ENCODE data around the gene C5orf63.
"Not testable (repeated sequence)": the region's sequence is repeated elsewhere in the genome, so short reads cannot be mapped to it uniquely, and the experiment has no call there.

Gene C5orf63

GRCh38 chr5:127072861-127073846 lies at the start of gene C5orf63:
Gene C5orf63 (minus strand): TSS chr5:127073502. CDS start chr5:127058995, 14,507 bp downstream.
- DNase-seq: peak; percentile 33

GRCh38 chr5:127112347-127112864 lies 39.1 kb upstream of the C5orf63 start:
- DNase-seq: no peak

GRCh38 chr5:127111112-127111511 lies 37.8 kb upstream of the C5orf63 start:
- DNase-seq: no peak

- not testable (repeated sequence) for DNase-seq
Measured at GRCh38 chr5:127108624-127109260, 35.4 kb upstream of the C5orf63 start.

- no peak for DNase-seq
Measured at GRCh38 chr5:127101935-127102334, 28.6 kb upstream of the C5orf63 start.

GRCh38 chr5:127101533-127101932 lies 28.2 kb upstream of the C5orf63 start:
- DNase-seq: peak; percentile 23

GRCh38 chr5:127098241-127098640 lies 24.9 kb upstream of the C5orf63 start:
- no peak for DNase-seq

GRCh38 chr5:127097278-127097677 lies 24.0 kb upstream of the C5orf63 start:
- DNase-seq: no peak

- DNase-seq: no peak
Measured at GRCh38 chr5:127096328-127096993, 23.2 kb upstream of the C5orf63 start.

- no peak for DNase-seq
Measured at GRCh38 chr5:127094161-127094814, 21.0 kb upstream of the C5orf63 start.

- no peak for DNase-seq
Measured at GRCh38 chr5:127092690-127093089, 19.4 kb upstream of the C5orf63 start.

GRCh38 chr5:127089191-127089590 lies 15.9 kb upstream of the C5orf63 start:
- DNase-seq: no peak

GRCh38 chr5:127088251-127088650 lies 14.9 kb upstream of the C5orf63 start:
- no peak for DNase-seq

- DNase-seq: no peak
Measured at GRCh38 chr5:127086589-127086988, 13.3 kb upstream of the C5orf63 start.

- no peak for DNase-seq
Measured at GRCh38 chr5:127085796-127086195, 12.5 kb upstream of the C5orf63 start.

- no peak for DNase-seq
Measured at GRCh38 chr5:127085371-127085770, 12.1 kb upstream of the C5orf63 start.

- no peak for DNase-seq
Measured at GRCh38 chr5:127084656-127085055, 11.4 kb upstream of the C5orf63 start.

GRCh38 chr5:127083711-127084110 lies 10.4 kb upstream of the C5orf63 start:
- no peak for DNase-seq

GRCh38 chr5:127079994-127080491 lies 6.7 kb upstream of the C5orf63 start:
- no peak for DNase-seq

- no peak for DNase-seq
Measured at GRCh38 chr5:127077366-127077765, 4.1 kb upstream of the C5orf63 start.

GRCh38 chr5:127076315-127077129 lies 3.2 kb upstream of the C5orf63 start:
- no peak for DNase-seq

- DNase-seq: no peak
Measured at GRCh38 chr5:127074466-127074865, 1.2 kb upstream of the C5orf63 start.
